GM19324 (cell line): Measurements from ENCODE around the gene AGAP3.

Source experiments
- ATAC-seq: cut with Tn5 transposase; IDR thresholded peaks from one replicate; pipeline ENCODE4 v1.9.1; 2021; ENCODE audit warnings: mild to moderate bottlenecking, moderate library complexity; ENCODE audit not compliant: unreplicated experiment, low FRiP score

AGAP3 gene

GRCh38 chr7:151133266-151133985 lies 47.2 kb downstream of the AGAP3 start:
- ATAC-seq: no peak

- ATAC-seq: no peak
These were observed 47.9 kb downstream of the AGAP3 start for GRCh38 chr7:151133986-151134742.

DNA sequence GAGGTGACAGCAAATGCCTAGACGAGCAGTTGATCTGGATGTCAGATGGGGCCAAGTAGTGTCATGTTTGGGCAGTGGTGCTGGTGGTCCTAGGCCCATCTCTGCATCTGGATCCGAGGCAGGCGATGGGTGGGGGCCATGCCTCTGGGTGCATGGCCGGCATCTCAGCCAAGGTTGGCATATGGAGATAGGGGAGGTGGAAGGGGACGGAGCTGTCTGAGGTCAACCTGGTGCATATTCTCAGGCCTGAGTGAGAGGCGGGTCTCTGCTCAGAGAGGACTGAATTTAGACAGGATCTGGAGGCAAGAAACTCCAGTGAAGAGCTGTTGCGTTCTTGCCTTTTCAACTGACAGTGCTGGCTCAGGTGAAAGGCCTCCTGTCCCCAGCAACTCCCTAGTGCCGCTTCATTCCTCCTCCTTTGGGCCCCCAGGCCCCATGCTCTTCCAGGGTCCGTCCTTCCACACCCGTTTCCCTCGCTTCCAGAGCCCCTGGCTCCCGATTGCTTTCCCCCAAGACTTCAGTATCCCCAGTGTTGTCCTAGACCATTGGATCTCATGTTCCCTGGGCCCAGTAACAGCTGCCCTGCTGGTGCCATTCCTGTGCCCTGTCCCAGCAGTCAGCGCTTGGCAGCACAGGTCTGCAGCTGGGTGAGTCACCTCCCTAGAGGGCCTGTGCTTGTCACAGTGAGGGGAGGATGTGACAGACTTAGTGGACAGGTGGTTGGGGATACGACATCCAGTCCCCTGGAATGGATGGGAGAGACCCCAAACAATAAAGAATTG lies 48.7 kb downstream of the AGAP3 start:
- ATAC-seq: no peak

DNA sequence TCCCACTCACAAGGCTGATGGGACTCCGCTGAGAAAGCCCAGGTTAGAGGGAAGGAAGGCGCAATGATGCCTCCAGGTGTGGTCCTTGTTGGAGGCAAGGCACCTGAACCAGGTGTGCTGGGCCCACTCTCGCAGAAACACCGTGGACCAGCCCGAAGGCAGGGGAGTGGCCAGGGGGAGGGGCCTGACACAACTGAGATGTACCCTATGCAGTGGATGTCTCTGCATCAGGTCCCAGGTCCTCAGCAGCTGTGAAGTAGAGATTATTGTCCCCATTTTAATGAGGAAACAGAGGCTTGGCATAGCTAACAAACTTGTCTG lies 49.2 kb downstream of the AGAP3 start:
- no peak for ATAC-seq

DNA sequence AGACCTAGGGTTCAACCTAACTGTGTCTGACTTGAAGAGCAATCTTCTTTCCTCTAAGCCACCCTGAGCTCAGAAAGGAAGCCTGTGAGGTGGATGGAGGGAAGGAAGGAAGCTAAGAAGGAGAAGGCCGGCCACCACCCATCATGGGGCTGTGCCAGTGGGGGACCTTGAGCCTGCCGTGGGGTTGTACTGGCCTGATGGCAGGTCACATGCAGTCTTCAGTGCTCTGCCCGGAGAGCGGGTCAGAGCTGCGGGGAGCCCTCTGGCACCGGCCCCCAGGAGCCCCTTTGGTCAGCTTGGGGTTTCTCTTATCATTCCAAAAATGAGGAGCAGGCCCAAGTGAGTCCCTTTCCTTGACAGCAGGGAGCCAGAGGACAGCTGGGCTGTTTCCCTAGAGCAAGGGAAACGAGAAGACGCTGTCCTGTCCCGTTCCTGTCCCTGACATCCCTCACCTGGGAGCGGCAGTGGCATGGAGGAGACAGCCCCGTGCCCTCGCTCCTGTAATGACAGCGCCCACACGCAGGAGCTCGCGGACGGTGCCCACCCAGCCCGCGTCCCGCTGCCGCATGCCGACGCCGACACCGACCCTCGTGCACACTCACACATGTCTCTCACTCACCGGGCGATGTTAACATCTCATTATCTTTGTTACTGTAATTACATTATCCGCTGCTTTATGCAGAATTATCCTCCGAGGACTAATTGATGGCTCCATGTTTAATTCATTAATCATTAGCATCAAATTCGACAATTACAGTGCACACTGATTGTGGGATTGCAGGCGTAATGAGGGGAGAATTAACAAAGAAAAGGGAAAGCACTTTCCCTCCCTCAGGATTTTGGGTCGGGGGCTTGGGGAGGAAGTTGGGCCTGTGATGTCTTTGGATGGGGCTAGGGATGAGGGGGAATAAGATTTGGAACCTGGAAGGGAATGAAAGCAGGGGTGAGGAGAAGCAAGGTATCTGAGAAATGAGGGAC lies 49.9 kb downstream of the AGAP3 start:
- no peak for ATAC-seq

DNA sequence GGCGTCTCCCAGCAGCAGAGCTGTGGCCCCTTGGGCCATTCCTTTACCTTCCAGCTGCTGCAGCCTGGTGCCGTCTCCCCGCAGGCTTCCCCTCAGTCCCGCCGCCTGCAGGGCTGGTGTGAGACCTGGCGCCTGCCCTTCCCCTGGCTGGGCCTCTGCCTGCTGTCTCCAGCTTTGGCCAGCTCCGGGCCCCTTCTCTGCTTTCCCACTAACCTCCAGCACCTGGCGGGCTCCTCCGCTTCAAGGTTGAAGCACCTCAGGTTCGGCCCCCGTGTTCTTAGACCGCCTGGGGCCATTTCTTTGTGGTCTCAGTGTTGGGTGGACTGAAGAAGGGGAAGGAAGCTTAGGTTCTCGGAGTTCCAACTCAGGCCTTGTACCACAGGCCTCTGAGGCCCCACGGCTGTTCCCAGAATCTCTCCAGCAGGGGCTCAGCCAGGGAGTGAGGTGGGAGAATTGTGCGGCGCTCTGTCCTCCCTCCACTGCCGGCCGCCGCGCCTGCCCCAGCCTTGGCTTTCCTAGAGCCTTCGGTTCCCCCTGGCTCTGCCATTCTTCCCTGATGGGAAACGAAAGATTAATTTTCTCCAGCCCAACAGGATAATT lies 50.9 kb downstream of the AGAP3 start:
- no peak for ATAC-seq

DNA sequence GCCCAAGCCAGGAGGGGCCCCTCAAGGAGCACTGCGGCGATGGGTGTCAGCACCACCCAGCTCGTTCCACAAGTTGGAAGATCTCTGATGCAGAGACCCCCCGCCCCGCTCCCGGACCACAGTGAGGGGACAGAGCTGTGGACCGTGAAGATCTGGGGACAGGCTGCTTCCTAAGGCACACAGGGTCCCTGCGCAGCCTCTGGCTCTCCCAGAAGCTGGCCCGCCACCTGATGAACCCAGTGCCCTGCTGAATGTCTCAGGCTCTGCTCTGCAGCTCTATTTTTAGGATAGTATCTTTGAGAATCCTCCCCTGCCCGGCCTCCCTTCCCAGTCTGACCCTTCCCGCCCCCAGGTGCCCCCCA lies 51.5 kb downstream of the AGAP3 start:
- ATAC-seq: no peak

GRCh38 chr7:151138153-151138851 lies 52.0 kb downstream of the AGAP3 start:
- no peak for ATAC-seq

- no peak for ATAC-seq
These were observed 53.0 kb downstream of the AGAP3 start for GRCh38 chr7:151139071-151139790.

GRCh38 chr7:151139791-151140190 lies 53.5 kb downstream of the AGAP3 start:
- no peak for ATAC-seq

GRCh38 chr7:151140826-151141225 lies 54.6 kb downstream of the AGAP3 start:
- no peak for ATAC-seq

- no peak for ATAC-seq
These were observed 55.1 kb downstream of the AGAP3 start for GRCh38 chr7:151141311-151141854.

GRCh38 chr7:151141855-151142685 lies 55.8 kb downstream of the AGAP3 start:
- no peak for ATAC-seq

DNA sequence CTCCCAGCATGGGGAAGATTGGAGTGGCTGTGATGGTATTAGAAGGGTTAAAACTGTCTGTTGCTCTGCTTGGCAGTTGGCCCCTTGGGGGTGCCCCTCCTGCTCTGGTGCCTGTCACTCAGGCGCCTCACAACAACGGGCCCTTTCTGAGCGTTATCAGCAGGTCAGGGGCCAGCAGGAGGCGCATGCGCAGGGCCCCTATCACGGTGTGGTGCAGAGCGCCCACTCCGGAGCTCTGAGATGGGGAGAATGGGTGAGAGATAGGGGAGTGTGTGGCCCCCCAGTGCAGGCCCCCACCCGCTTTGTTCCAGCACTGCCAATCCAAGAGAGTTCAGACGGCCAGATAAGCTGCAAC lies 56.4 kb downstream of the AGAP3 start:
- ATAC-seq: no peak

DNA sequence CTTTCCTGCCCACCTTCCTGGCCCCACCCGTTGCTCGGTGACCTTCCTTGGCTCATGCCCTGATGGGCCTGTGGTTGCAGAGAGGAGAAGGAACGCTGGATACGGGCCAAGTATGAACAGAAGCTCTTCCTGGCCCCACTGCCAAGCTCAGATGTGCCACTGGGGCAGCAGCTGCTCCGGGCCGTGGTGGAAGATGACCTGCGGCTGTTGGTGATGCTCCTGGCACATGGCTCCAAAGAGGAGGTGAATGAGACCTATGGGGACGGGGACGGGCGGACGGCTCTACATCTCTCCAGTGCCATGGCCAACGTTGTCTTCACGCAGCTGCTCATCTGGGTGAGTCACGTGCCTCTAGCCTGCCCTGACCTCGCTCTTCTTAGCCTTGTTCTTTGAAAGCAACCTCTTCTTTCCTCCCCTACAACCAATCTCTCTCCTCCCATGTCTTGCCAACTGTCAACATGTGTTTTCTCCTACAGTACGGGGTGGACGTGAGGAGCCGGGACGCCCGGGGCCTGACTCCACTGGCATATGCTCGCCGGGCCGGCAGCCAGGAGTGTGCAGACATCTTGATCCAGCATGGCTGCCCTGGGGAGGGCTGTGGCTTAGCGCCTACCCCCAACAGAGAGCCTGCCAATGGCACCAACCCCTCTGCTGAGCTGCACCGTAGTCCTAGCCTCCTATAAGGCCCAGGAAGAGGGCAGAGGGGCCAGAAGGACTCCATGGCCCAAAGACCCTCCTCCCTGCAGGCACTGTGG lies 57.2 kb downstream of the AGAP3 start:
- no peak for ATAC-seq

GRCh38 chr7:151144387-151144786 lies 58.1 kb downstream of the AGAP3 start:
- no peak for ATAC-seq

GRCh38 chr7:151146761-151147160 lies 60.5 kb downstream of the AGAP3 start:
- ATAC-seq: no peak
